HG03354 (cell line): ENCODE results near the gene DVL1.

ENCODE experiments used
- ATAC-seq: cut with Tn5 transposase; IDR thresholded peaks from one replicate; pipeline ENCODE4 v1.9.1; 2021; ENCODE audit warnings: mild to moderate bottlenecking; ENCODE audit not compliant: unreplicated experiment, poor library complexity, severe bottlenecking

The DVL1 gene

DNA sequence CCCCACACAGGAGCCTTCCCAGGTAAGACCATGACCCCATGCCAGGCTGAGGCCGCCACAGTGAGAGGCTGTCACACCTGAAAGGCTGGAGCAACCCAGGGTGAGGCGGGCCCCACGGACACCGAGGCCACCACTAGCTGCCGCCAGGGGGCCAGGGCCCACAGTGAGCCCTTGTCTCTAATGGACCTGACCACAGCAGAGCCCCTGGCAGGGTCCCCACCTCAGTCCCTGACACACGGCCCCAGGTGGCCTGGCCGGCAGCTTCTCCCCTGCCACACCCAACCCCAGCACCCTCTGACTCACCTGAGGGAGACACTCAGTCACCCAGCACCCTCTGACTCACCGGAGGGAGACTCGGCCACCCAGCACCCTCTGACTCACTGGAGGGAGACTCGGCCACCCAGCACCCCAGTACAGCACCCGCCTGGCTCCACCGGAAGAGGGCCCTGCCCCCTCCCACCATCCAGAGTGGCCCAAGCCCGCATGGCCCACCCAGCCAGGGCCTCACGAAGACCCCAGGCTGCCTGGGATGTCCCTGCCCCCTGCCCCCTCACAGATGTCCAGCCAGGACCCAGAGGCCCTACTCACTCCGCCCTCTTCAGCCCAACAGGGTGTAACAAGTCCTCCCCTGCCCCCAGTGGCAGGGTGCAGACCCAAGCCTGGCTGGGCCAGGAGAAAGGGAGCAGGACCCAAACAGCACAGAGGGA is 4.4 kb downstream of the DVL1 start:
- ATAC-seq: no peak

DNA sequence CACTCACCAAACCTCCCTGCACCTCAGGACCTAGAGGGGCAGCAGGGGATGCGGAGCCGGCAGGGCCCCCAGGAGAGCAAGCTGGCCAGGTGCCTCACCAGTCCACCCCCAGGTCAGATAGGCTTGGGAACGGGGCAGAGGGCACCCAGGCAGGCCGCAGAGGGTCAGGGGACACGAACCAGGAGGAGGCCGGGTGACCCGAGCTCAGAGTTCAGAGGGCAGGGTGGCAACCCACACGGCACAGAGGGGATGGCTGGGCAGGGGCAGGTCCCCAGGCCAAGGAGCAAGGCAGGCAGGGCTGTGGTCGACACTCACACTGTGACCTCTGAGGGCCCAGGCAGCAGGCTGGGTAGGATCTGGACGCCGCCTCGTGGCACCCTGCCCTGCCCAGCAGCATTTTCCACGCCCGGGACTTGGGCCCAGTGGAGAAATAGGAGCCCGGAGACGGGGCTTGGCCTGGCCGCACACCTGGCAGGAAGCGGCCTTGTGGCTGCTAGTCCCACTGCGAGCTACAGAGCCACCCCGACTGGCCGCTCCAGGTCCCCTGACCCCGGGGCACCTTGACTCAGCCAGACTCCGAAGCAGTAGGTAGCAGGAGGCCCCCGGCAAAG is 5.3 kb downstream of the DVL1 start:
- ATAC-seq: no peak

DNA sequence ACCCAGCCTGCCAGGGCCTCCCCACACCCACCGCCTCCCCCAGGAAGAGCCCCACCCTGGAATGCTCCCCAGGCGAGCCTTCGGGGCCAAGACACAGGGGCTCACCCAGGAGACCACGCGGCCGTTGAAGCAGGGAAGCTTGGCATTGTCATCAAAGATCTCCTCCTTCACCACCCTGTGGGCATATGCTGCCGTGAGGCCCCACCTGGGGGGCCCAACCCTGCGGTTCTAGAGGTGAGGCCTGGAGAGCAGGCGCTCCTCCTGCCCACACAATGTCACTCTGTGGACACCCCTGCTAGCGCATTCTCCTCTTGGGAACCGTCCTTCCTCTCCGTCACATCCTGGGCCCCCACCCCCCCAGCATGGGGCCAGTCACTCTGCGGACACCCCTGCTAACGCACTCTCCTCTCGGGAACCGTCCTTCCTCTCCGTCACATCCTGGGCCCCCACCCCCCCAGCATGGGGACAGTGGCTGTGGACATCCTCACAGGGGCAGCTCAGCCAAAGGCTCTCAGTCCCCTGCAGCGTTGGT is 6.6 kb downstream of the DVL1 start:
- ATAC-seq: no peak

DNA sequence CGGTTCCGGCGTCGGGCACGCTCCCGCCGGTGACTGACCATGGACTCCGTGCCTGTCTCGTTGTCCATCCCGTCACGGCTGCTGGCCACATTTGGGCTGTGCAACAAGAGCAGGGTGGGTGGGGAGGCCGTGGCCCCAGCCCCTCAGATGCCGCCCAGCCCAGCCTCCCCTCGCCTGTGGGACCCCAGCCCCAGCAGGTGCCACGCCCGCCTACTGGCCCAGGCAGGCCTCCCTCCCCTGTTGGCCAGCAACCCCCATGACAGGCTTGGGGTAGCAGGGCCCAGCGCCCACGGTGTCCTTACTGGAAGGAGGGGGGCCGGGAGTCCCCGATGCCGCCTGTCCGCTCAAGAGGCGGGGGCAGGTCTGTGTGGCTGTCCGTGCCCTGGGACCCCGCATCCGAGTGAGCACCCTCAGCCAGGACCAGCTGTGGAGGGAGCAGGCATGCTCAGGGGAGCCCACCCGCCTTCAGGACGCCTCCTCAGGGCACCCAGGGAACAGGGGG is 7.1 kb downstream of the DVL1 start:
- no peak for ATAC-seq

DNA sequence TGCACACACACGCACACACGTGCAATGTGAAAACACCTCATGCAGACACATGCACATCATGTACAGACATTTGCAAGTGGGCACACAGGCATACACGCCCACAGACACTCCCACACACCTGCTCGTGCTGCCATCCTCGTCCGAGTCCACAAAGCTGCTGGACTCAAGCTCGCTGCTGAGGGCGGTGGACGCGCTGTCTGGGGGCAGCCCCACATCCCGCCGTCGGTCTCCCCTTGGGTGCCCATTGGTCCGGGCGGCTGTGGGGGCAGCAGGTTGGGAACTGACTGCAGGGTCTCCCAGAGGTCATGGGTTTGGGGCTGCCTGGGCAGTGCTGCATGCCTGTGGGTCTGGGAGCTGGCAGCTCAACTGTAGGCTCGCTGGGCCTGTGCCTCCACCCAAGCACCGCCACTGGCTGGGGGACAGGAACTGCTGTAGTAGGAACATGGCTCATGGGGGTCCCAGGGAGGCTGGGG is 7.6 kb downstream of the DVL1 start:
- no peak for ATAC-seq

DNA sequence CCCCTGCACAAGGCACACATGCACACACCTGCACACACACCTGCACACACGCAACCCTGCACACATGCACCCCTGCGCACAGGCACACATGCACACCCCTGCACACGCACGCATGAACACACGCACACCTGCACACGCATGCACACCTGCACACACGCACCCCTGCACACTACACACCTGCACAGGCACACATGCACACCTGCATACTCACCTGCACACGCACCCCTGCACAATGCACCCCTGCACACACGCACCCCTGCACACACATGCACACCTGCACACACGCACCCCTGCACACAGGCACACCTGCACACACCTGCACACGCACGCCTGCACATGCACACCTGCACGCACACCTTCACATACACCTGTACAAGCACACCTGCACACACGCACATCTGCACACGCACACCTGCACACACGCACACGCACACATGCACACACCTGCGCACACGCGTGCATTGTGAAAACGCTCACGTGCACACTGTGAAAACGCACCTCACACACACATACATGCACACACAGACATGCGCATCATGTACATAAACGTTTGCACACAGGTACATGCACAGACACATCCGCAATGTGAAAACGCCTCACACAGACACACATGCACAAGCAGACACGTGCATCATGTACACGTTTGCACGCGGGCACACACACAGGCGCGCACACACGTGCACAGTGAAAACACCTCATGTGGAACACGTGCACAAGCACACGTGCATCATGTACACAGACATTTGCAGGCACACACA is 8.2 kb downstream of the DVL1 start:
- no peak for ATAC-seq

DNA sequence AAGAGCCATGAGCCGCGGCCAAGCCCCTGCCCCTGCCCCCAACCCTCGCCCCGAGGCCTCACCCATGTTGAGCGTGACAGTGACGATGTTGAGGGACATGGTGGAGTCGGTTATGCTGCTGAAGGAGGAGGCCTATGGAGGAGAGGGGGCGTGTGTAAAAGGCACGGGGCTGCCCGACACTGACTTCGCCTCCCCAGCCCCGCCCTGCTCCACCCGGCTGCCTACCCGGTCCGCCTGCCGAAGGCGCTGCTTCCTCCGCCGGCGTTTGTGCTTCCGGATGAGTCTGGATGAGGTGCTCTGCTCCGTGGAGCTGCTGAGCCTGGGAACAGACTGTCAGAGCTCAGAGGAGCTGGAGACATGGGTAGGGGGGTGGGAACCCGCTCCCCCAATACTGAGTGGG is 9.0 kb downstream of the DVL1 start:
- no peak for ATAC-seq

DNA sequence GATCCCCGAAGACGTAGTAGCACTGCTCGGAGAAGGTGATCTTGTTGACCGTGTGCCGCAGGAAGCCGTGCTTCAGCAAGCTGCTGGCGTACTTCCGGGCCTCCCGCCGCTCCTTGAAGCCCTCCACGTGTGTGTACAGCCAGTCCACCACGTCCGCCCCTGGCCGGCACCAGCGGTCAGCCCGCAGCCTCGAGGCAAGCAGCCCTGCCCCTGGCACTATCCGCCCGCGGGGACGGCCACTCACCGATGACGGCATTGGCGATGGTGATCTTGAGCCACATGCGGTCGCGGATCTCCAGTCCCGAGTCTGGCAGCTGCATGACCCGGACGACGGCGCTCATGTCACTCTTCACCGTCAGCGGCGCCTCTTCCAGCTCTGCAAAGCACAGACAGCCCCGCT is 10.9 kb downstream of the DVL1 start:
- no peak for ATAC-seq

DNA sequence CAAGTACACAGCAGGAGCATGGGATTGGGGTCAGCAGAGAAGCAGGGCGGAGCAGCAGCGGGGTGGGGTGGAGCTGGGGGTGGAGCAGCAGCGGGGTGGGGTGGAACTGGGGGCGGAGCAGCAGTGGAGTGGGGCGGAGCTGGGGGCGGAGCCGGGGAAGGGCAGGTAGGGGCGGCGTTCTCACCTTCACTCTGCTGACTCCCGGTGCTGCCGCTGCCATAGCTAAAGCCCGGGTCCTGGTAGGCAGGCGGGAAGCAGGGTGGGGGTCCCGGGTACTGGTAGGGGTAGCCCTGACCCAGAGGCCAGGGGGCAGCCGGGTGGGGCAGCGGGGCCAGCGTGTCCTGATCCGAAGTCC is 11.4 kb downstream of the DVL1 start:
- ATAC-seq: no peak

DNA sequence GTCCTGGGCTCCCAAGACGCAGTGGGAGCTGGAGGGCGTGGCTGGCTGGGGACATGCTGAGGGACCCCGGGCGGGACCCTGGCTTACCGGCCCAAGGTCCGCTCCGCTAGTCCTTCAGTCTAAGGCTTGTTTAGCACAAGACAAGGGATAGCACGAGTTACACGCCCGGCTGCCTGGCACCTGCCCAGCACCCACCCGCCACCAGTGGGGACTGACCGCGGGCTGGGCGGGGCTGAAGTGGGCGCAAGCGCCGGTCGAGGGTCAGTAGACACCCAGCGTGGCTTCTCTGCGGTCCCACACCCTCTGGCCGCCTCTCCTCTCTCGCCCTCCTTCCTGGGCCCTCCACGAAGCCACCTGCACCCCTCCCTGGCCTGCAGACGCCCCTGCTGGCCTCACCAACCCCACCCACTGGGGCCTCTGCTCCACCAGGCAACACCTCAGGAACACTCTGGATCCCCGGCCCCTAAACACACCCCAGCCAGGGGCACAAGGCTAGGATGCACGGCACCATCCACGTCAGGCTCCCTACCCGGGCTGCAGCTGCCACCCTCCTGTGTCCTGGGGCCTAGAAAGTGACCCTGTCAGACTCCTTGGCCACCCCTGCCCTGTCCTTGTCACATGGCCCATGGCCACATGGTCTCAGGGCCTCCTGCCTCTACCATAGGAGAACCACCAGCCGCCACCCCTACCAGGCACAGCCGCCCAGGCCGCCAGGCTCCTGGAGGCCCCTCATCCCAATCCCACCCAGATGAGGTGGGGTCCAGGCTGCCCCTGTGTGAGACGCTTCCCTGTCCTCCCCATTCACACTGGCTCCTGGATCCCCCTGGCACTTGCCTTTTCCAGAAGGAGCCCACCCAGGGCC is 12.1 kb downstream of the DVL1 start:
- no peak for ATAC-seq

DNA sequence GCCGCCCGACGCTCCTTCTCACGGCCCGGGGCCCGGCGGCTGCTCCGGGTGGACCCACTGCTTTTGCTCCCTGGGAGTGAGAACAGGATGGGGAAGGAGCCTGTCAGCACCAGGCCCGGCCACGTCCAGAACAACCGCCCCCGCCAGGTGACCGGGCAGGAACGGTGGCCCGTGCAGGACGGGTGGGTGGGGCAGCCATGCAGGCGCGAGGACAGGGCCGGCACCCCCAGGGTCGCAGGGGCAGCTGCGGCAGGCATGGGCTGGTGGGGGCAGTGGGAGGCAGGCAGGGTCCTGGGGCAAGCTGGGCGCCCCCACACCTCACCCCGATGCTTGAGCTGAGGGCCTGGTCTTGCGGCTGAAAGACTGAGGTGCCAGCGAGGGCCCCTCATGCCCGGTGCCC is 12.8 kb downstream of the DVL1 start:
- ATAC-seq: no peak

DNA sequence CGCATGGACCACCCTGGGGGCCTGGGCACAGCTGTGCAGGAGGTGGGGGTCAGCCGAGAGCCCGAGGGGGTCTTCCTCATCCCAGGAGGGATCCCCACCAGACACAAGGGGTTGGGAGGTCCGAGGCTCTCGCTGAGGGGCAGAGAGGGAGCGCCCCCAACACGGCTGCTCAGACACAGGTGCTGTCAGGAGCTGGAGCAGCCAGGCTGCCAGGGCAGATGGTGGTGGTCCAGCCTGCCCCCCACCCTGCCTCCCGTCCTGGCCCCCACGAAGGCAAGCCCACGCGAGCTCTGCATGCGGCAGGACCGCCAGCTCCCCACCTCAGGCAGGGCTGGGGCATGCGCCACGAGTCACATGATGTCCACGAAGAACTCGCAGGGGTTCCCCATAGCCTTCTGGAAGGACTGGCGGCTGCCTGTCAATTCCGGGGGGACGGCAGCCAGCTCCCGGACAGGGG is 13.4 kb downstream of the DVL1 start:
- no peak for ATAC-seq

DNA sequence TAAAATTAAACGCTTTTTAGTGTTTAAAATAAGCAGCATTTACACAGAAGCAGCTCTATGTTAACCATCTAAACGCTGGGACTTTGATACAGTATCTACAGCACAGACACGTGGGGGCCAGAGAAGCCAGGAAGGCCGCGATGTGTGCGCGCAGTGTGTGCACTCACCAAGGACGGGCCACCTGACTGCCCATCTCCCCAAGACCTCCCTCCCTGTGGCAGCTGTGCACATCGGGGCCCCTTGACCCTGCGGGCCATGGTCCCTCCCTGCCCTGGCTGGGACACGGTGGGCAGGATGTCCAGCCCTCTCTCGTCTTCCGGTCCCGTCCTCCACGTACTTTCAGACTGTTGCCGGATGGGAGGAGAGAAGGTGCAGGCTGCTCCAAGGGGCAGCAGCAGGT is 13.9 kb downstream of the DVL1 start:
- ATAC-seq: no peak

DNA sequence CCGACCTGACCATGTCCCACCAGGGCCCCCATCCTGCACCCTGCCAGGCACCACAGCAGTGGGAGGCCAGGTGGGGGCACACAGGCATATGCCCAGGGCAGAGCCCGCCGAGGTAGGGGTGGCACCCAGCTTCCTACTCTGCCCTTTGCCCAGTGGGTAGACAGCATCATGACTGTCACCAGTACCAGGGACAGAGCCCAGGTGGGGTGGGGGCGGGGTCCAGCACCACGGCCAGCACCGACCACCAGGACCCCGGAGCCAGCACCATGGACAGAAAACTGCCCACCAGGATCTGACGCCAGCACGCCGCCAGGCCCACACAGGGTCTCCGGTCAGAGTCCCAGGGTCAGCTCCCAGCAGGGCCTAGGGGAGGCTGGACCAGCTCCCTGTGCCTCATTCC is 14.4 kb downstream of the DVL1 start:
- ATAC-seq: no peak

DNA sequence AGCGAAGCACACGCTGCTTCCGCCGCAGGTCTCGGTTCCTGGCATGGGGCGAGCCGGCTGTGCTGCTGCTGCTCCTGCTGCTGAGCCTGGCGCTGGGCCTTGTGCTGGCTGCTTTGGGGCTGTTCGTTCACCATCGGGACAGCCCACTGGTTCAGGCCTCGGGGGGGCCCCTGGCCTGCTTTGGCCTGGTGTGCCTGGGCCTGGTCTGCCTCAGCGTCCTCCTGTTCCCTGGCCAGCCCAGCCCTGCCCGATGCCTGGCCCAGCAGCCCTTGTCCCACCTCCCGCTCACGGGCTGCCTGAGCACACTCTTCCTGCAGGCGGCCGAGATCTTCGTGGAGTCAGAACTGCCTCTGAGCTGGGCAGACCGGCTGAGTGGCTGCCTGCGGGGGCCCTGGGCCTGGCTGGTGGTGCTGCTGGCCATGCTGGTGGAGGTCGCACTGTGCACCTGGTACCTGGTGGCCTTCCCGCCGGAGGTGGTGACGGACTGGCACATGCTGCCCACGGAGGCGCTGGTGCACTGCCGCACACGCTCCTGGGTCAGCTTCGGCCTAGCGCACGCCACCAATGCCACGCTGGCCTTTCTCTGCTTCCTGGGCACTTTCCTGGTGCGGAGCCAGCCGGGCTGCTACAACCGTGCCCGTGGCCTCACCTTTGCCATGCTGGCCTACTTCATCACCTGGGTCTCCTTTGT is 15.5 kb downstream of the DVL1 start:
- no peak for ATAC-seq

DNA sequence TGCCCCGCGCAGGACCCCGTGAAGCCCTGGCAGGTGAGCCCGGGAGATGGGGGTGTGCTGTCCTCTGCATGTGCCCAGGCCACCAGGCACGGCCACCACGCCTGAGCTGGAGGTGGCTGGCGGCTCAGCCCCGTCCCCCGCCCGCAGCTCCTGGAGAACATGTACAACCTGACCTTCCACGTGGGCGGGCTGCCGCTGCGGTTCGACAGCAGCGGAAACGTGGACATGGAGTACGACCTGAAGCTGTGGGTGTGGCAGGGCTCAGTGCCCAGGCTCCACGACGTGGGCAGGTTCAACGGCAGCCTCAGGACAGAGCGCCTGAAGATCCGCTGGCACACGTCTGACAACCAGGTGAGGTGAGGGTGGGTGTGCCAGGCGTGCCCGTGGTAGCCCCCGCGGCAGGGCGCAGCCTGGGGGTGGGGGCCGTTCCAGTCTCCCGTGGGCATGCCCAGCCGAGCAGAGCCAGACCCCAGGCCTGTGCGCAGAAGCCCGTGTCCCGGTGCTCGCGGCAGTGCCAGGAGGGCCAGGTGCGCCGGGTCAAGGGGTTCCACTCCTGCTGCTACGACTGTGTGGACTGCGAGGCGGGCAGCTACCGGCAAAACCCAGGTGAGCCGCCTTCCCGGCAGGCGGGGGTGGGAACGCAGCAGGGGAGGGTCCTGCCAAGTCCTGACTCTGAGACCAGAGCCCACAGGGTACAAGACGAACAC is 16.3 kb downstream of the DVL1 start:
- ATAC-seq: no peak

DNA sequence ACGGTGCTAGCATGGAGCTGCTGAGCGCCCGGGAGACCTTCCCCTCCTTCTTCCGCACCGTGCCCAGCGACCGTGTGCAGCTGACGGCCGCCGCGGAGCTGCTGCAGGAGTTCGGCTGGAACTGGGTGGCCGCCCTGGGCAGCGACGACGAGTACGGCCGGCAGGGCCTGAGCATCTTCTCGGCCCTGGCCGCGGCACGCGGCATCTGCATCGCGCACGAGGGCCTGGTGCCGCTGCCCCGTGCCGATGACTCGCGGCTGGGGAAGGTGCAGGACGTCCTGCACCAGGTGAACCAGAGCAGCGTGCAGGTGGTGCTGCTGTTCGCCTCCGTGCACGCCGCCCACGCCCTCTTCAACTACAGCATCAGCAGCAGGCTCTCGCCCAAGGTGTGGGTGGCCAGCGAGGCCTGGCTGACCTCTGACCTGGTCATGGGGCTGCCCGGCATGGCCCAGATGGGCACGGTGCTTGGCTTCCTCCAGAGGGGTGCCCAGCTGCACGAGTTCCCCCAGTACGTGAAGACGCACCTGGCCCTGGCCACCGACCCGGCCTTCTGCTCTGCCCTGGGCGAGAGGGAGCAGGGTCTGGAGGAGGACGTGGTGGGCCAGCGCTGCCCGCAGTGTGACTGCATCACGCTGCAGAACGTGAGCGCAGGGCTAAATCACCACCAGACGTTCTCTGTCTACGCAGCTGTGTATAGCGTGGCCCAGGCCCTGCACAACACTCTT is 17.0 kb downstream of the DVL1 start:
- ATAC-seq: no peak
